WTC11 (cell line): ENCODE results near the gene RCBTB1.

Source experiments
- CBFB ChIP-seq: sonication (generic); formaldehyde crosslinking; IDR thresholded peaks from 2 replicates; pipeline ENCODE4 v1.8.1; 2022; ENCODE audit warnings: mild to moderate bottlenecking, low read depth, missing genetic modification reagents
- FOXP1 ChIP-seq: sonication (generic); formaldehyde crosslinking; IDR thresholded peaks from 2 replicates; pipeline ENCODE4 v1.8.0; 2022; ENCODE audit warnings: missing genetic modification reagents, mild to moderate bottlenecking, moderate library complexity, borderline replicate concordance
- JUN ChIP-seq: sonication (generic); formaldehyde crosslinking; IDR thresholded peaks from 2 replicates; pipeline ENCODE4 v1.8.0; 2023; ENCODE audit warnings: mild to moderate bottlenecking, missing genetic modification reagents
- NR1H2 ChIP-seq: sonication (generic); formaldehyde crosslinking; IDR thresholded peaks from 2 replicates; pipeline ENCODE4 v1.9.0; 2021; ENCODE audit warnings: mild to moderate bottlenecking, moderate library complexity, missing genetic modification reagents
- TF ChIP-seq, protein P1 (sequence below): fragments of 200-600 bp; IDR thresholded peaks from 2 replicates; pipeline ENCODE4 v1.8.0; 2022; ENCODE audit warnings: antibody characterized with exemption
- TF ChIP-seq, protein P2 (sequence below): sonication (generic); formaldehyde crosslinking; IDR thresholded peaks from 2 replicates; pipeline ENCODE4 v1.8.0; 2022; ENCODE audit warnings: mild to moderate bottlenecking, missing genetic modification reagents
- TF ChIP-seq, protein P3 (sequence below): sonication (generic); formaldehyde crosslinking; IDR thresholded peaks from 2 replicates; pipeline ENCODE4 v1.8.1; 2022; ENCODE audit warnings: mild to moderate bottlenecking, moderate library complexity, missing genetic modification reagents

DNA sequence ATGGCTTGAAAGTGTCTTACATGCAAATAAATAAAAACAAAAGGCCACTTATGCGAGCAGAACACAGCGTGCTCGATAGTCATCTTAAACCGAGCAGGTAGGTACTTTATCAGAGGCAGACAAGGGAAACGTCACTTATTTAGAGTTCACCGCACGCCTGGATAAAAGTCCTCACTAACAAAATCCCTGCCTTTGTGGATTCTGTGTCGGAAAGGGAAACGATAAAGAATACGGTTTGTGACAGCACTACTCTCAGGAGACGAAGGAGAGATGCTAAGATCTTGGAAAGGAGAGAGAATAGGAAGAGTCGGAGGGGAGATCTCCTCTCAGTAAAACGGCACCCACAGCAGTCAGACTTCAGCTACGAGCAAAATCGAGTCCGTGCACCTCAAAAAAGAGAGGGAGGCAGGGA lies 581 bp downstream of the RCBTB1 start:
- TF ChIP-seq, protein P1, sequence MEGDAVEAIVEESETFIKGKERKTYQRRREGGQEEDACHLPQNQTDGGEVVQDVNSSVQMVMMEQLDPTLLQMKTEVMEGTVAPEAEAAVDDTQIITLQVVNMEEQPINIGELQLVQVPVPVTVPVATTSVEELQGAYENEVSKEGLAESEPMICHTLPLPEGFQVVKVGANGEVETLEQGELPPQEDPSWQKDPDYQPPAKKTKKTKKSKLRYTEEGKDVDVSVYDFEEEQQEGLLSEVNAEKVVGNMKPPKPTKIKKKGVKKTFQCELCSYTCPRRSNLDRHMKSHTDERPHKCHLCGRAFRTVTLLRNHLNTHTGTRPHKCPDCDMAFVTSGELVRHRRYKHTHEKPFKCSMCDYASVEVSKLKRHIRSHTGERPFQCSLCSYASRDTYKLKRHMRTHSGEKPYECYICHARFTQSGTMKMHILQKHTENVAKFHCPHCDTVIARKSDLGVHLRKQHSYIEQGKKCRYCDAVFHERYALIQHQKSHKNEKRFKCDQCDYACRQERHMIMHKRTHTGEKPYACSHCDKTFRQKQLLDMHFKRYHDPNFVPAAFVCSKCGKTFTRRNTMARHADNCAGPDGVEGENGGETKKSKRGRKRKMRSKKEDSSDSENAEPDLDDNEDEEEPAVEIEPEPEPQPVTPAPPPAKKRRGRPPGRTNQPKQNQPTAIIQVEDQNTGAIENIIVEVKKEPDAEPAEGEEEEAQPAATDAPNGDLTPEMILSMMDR: no peak
- TF ChIP-seq FOXP1 (CRISPR knock-in tag) (no peak), CBFB (CRISPR knock-in tag) (no peak), NR1H2 (no peak), JUN (CRISPR knock-in tag) (no peak)
- TF ChIP-seq, protein P2, sequence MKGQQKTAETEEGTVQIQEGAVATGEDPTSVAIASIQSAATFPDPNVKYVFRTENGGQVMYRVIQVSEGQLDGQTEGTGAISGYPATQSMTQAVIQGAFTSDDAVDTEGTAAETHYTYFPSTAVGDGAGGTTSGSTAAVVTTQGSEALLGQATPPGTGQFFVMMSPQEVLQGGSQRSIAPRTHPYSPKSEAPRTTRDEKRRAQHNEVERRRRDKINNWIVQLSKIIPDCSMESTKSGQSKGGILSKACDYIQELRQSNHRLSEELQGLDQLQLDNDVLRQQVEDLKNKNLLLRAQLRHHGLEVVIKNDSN: no peak
- TF ChIP-seq, protein P3, sequence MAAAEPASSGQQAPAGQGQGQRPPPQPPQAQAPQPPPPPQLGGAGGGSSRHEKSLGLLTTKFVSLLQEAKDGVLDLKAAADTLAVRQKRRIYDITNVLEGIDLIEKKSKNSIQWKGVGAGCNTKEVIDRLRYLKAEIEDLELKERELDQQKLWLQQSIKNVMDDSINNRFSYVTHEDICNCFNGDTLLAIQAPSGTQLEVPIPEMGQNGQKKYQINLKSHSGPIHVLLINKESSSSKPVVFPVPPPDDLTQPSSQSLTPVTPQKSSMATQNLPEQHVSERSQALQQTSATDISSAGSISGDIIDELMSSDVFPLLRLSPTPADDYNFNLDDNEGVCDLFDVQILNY: no peak
